Heart left ventricle (tissue), 16 donors: ENCODE measurements around the gene VWA2. TPM values are rescaled to one million over a fixed set of nuclear protein-coding genes. Genes with fewer than 3 reads are reported as not detected.
A peak's percentile ranks its signal among the peaks of the same experiment; 100 is the strongest.

ENCODE experiments used
- ATAC-seq, 4 donors: fragments of 200-7000 bp; cut with Tn5 transposase; one replicate each; pipeline ENCODE4 v1.9.1; 2020 to 2022; ENCODE audit warnings: moderate library complexity in 4 of 4, mild to moderate bottlenecking in 3 of 4, moderate number of reproducible peaks in 1 of 4
- DNase-seq, 5 donors: peaks; one replicate each; pipeline ENCODE4 v3.0.0-alpha.2; 2020
- H3K27ac ChIP-seq, 12 donors: fragments of 200-600 bp; sonication (generic) in 4 of 12; one replicate each; pipeline versions ENCODE4 v1.5.0 to v1.8.0; 2016 to 2022; ENCODE audit warnings: mild to moderate bottlenecking in 2 of 12
- H3K27me3 ChIP-seq, 9 donors: fragments of 200-600 bp; sonication (generic) in 2 of 9; one replicate each; pipeline versions ENCODE4 v1.5.1 to v1.8.0; 2016 to 2022; ENCODE audit warnings: mild to moderate bottlenecking in 3 of 9
- H3K36me3 ChIP-seq, 9 donors: fragments of 200-600 bp; sonication (generic) in 2 of 9; one replicate each; pipeline versions ENCODE4 v1.5.0 to v1.8.0; 2018 to 2022; ENCODE audit warnings: mild to moderate bottlenecking in 2 of 9
- H3K4me1 ChIP-seq, 12 donors: fragments of 200-600 bp; sonication (generic) in 4 of 12; one replicate each; pipeline versions ENCODE4 v1.5.0 to v1.8.0; 2016 to 2022; ENCODE audit warnings: mild to moderate bottlenecking in 3 of 12
- H3K4me3 ChIP-seq, 12 donors: fragments of 200-600 bp; sonication (generic) in 4 of 12; one replicate each; pipeline versions ENCODE4 v1.5.0 to v1.8.0; 2017 to 2022; ENCODE audit warnings: mild to moderate bottlenecking in 9 of 12, moderate library complexity in 4 of 12
- H3K9me3 ChIP-seq, 12 donors: fragments of 200-600 bp; sonication (generic) in 4 of 12; one replicate each; pipeline versions ENCODE4 v1.5.0 to v1.8.0; 2016 to 2022; ENCODE audit warnings: mild to moderate bottlenecking in 1 of 12
- POLR2A ChIP-seq, 2 donors: fragments of 450-650 bp; IDR thresholded peaks; one replicate each; pipeline ENCODE4 v1.6.1; 2017; ENCODE audit warnings: antibody characterized with exemption in 2 of 2, mild to moderate bottlenecking in 2 of 2, moderate library complexity in 2 of 2
- WGBS, 4 donors: extraction: QIAGEN DNeasy Blood & Tissue Kit in 2 of 4; methylation state at CpG; one replicate each; pipeline versions ENCODE4 v1.1.5 to v1.1.7; 2013 to 2018; 5-methylcytosine and 5-hydroxymethylcytosine counted together
- intact Hi-C, 10 donors: fragments of 100-400 bp; cut with DNase I; formaldehyde crosslinking; loops; one replicate each; pipeline versions ENCODE4 v1.11.1 to v1.14.2; 2022
- polyA plus RNA-seq, 2 donors: library from polyadenylated mRNA; stranded (reverse); fragments of 200-250 nt; gene quantifications; one replicate each; pipeline ENCODE4 v1.2.3, GENCODE V29; 2013
- total RNA-seq, 9 donors: library from RNA; depleted of rRNA in 2 of 9; stranded (reverse); fragments of >200 nt in 2 of 9; fragmentation: NEBNext Ultra II Directional in 3 of 9; extraction: Animal tissue kit (Norgen Biotek cat#: 25700) in 3 of 9; gene quantifications; one replicate each; pipeline versions ENCODE4 v1.1.0 to v1.2.4, GENCODE V29; 2016 to 2023
- TF ChIP-seq, protein P1 (sequence below), 12 donors: fragments of 200-600 bp; sonication (generic) in 4 of 12; IDR thresholded peaks; one replicate each; pipeline versions ENCODE4 v1.5.0 to v1.8.0; 2018 to 2022; ENCODE audit warnings: antibody characterized with exemption in 12 of 12, mild to moderate bottlenecking in 5 of 12
- donor health status: ischemic (EF 13 %, LVEDD 7.1; RV severe dilation, severe dysfunction).
- donor health status: healthy with polysubstance abuse.
- donor health status: DM: no; HTN: yes; CAD: no.
- donor health status: DM: no; HTN: no; CAD: no.
- donor health status: ischemic (EF 25% LVEDD 6.9; RV normal size, moderate dysfunction).
- donor health status: ischemic (EF 25% LVEDD 5.7; RV mildly dilated, moderate dysfunction).
- donor health status: healthy.
- donor health status: DM: yes; HTN: yes; CAD: no.
- donor health status: ischemic (EF 35%, LVEDD 5.7; RV mildly dilated, moderate dysfunction).
- donor health status: nonischemic (EF 11% LVEDD 7.7; RV severe dilation, severe dysfunction).
- donor health status: DM: yes; HTN: yes; CAD: no.
- donor health status: PGD.
- donor health status: ischemic (EF 29% LVEDD 5.4; RV normal size, mild dysfunction).
- donor health status: nonischemic (EF 23%, LVEDD 6.1; RV moderate dilation, normal function).

Gene VWA2
- total and polyA plus RNA-seq, 11 donors, result 0.03 to 0.41 TPM; not detected in 9

GRCh38 chr10:114320249-114321116 lies 81.4 kb downstream of the VWA2 start:
- Histone ChIP-seq H3K9me3 (no peaks in the 10 kb centered on the region), H3K4me1 (peaks cover 0 to 27% (median 2%) of the 10 kb centered on the region in 12 donors), H3K27me3 (no peaks in the 10 kb centered on the region), H3K27ac (peak overlapping the region in 1 of 12 donors; percentile 62), H3K4me3 (no peak overlapping the region), H3K36me3 (peaks cover 0 to 5% (median 0%) of the 10 kb centered on the region in 9 donors)
- intact Hi-C loops, result loop anchor here in 1 of 10 donors (5.0 kb wide), 1 partner anchor 82 kb away; the partner anchor contains the start of gene AFAP1L2
- TF ChIP-seq POLR2A (IDR thresholded peaks at IDR 0.05), result no peak
- TF ChIP-seq, protein P1, sequence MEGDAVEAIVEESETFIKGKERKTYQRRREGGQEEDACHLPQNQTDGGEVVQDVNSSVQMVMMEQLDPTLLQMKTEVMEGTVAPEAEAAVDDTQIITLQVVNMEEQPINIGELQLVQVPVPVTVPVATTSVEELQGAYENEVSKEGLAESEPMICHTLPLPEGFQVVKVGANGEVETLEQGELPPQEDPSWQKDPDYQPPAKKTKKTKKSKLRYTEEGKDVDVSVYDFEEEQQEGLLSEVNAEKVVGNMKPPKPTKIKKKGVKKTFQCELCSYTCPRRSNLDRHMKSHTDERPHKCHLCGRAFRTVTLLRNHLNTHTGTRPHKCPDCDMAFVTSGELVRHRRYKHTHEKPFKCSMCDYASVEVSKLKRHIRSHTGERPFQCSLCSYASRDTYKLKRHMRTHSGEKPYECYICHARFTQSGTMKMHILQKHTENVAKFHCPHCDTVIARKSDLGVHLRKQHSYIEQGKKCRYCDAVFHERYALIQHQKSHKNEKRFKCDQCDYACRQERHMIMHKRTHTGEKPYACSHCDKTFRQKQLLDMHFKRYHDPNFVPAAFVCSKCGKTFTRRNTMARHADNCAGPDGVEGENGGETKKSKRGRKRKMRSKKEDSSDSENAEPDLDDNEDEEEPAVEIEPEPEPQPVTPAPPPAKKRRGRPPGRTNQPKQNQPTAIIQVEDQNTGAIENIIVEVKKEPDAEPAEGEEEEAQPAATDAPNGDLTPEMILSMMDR (IDR thresholded peaks at IDR 0.05), result no peak
- 75 to 86% (median 80%) methylated on average over 16 to 23 of the region's 23 CpGs for WGBS, 4 donors
- ATAC-seq (peak in 3 of 4 donors; percentile 16 to 76 (median 65)), DNase-seq (peak in 2 of 5 donors; percentile 49 to 87)

GRCh38 chr10:114322344-114322743 lies 83.3 kb downstream of the VWA2 start:
- DNase-seq, result peak in 1 of 5 donors; percentile 82
- 48 to 69% (median 56%) methylated on average over 5 of the region's 5 CpGs for WGBS, 4 donors
- peak; percentile 86 to 88 (median 88) for ATAC-seq
- Histone ChIP-seq H3K27ac (peak overlapping the region in 6 of 12 donors; percentile 31 to 59 (median 42)), H3K4me1 (peaks cover 0 to 27% (median 3%) of the 10 kb centered on the region in 12 donors), H3K9me3 (no peaks in the 10 kb centered on the region), H3K27me3 (no peaks in the 10 kb centered on the region), H3K4me3 (no peak overlapping the region), H3K36me3 (peaks cover 0 to 5% (median 0%) of the 10 kb centered on the region in 9 donors)
- TF ChIP-seq, protein P1 (IDR thresholded peaks at IDR 0.05), result no peak
- TF ChIP-seq POLR2A (IDR thresholded peaks at IDR 0.05), result no peak
- intact Hi-C loops, result loop anchor here in 1 of 10 donors (5.0 kb wide), 1 partner anchor 80 kb away; the partner anchor contains the start of gene AFAP1L2

GRCh38 chr10:114323023-114323422 lies 84.0 kb downstream of the VWA2 start:
- no peak overlapping the region for H3K4me3 ChIP-seq
- no peak for ATAC-seq
- H3K4me1 ChIP-seq, result peaks cover 0 to 29% (median 7%) of the 10 kb centered on the region in 12 donors
- peak overlapping the region in 2 of 12 donors; percentile 19 to 31 for H3K27ac ChIP-seq
- WGBS, 4 donors, result 53 to 63% (median 56%) methylated on average over 5 of the region's 5 CpGs
- H3K27me3 ChIP-seq, result no peaks in the 10 kb centered on the region
- TF ChIP-seq, protein P1 (IDR thresholded peaks at IDR 0.05), result no peak
- TF ChIP-seq POLR2A (IDR thresholded peaks at IDR 0.05), result no peak
- peaks cover 0 to 5% (median 0%) of the 10 kb centered on the region in 9 donors for H3K36me3 ChIP-seq
- intact Hi-C loops, result loop anchor here in 1 of 10 donors (5.0 kb wide), 1 partner anchor 79 kb away; the partner anchor contains the start of gene AFAP1L2
- no peak for DNase-seq
- H3K9me3 ChIP-seq, result no peaks in the 10 kb centered on the region

GRCh38 chr10:114326795-114327194 lies 87.7 kb downstream of the VWA2 start:
- Histone ChIP-seq H3K36me3 (peaks cover 0 to 5% (median 0%) of the 10 kb centered on the region in 9 donors), H3K4me3 (no peak overlapping the region), H3K4me1 (peaks cover 0 to 29% (median 20%) of the 10 kb centered on the region in 12 donors), H3K9me3 (no peaks in the 10 kb centered on the region), H3K27ac (no peak overlapping the region), H3K27me3 (no peaks in the 10 kb centered on the region)
- intact Hi-C loops, result no loop called here
- 77 to 95% (median 89%) methylated on average over 2 of the region's 2 CpGs for WGBS, 4 donors
- ATAC-seq, result no peak
- no peak for DNase-seq
- TF ChIP-seq, protein P1 (IDR thresholded peaks at IDR 0.05), result no peak
- no peak for TF ChIP-seq POLR2A (IDR thresholded peaks at IDR 0.05)
